T-helper 22 cell (primary cell): ENCODE results near the gene PHACTR1.

Experiments used
- DNase-seq: peaks from one replicate; pipeline ENCODE4 v3.0.0-alpha.2; 2020; ENCODE audit warnings: low read depth

The PHACTR1 gene

GRCh38 chr6:13195803-13196202, 479.2 kb downstream of the PHACTR1 start:
- no peak for DNase-seq

GRCh38 chr6:13198168-13198567, 481.6 kb downstream of the PHACTR1 start:
- no peak for DNase-seq

- DNase-seq, result no peak
Measured at GRCh38 chr6:13201336-13201735, 484.8 kb downstream of the PHACTR1 start.

DNA sequence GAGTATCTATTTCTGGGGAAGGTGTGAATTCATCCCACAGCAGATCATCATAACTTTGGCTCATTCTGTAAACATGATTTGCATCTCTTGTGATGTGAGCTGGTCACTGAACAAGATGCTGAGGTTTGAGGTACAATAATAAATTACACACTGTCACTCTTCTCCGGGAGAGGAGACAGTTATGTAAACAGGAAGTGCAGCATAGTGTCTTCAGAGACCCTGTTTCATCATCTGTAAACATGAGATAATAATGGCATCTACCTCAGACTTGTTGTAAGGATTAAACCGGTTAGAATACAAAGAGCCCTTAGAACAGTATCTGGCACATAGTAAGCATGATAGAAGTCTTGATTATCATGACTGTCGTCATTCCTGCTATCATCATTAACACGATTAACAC, 486.6 kb downstream of the PHACTR1 start:
- DNase-seq, result no peak

- no peak for DNase-seq
Measured at GRCh38 chr6:13205106-13205505, 488.5 kb downstream of the PHACTR1 start.

DNA sequence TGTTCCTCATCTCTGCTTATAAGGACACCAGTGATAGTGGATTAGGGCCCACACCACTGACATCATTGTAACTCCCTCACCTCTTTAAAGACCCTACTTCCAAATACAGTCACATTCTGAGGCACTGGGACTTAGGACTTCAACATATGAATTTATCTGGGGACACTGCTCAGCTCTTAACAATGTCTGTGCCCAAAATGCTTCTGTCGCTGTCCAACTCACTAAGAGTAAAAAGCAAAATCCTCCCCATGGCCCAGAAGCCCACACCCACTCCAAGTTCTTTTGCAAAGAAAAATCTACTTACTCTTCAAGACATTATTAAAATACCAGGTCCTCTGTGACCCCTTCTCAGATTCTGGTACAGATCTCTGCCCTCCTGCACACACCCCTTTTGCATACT, 495.5 kb downstream of the PHACTR1 start:
- DNase-seq, result no peak

DNA sequence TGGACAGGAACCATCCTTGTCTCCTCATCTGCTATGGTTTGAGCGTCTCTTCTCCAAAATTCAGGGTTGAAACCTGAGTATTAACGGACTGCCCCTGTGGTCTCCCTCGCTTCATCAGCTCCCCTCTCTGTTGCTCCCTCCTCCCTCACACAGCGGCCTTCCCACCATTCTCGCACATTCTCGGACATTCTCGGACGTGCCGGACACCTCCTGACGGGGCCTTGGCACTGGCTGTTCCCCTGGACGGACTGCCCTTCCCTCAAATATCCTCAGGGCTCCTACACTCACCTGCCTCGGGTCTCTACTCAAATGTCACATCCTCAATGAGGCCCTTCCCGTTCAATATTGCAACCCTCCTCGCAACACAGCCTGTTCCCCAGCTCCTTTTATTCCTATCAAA, 496.0 kb downstream of the PHACTR1 start:
- DNase-seq, result no peak

GRCh38 chr6:13215390-13215789, 498.8 kb downstream of the PHACTR1 start:
- DNase-seq, result no peak

DNA sequence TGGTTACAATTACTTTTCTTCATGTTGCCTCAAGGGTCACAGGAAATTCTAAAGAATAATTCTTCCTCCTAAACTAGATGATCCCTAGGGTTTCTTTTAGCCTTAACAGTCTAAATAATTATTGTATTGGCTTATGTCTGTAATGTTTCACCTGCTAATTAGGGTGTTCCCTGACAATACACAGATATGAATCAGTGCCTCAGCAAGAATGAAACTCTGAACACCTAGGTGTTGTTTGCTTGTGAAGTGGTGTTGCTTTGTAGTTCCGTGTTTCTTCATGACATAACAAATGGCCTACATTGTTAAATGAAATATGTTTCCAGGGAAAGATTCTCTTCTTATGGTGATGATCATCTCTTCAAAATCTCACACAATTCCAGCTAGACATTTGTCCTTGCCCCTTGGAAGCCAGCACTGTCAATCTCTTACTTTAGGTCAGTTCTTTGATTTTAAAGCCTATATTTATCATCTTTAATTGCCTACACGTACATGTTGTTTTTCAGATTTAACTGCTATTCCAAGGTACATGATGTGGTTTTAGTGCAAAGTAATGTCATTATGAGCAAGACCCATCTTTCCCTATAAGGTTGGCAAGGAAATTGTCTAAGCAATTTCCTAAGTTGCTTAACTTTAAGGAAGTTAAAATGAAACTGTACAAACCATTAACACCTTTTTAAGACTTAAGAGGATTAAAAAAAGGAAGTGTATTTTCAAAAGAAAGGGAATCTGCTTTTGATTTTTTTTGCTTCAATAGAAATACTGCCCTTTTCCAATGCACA, 499.9 kb downstream of the PHACTR1 start:
- DNase-seq, result no peak

GRCh38 chr6:13217206-13217905, 500.8 kb downstream of the PHACTR1 start:
- no peak for DNase-seq

GRCh38 chr6:13220266-13220665, 503.7 kb downstream of the PHACTR1 start:
- no peak for DNase-seq

GRCh38 chr6:13222048-13222447, 505.5 kb downstream of the PHACTR1 start:
- DNase-seq, result no peak

- no peak for DNase-seq
Measured at GRCh38 chr6:13226071-13226470, 509.5 kb downstream of the PHACTR1 start.

DNA sequence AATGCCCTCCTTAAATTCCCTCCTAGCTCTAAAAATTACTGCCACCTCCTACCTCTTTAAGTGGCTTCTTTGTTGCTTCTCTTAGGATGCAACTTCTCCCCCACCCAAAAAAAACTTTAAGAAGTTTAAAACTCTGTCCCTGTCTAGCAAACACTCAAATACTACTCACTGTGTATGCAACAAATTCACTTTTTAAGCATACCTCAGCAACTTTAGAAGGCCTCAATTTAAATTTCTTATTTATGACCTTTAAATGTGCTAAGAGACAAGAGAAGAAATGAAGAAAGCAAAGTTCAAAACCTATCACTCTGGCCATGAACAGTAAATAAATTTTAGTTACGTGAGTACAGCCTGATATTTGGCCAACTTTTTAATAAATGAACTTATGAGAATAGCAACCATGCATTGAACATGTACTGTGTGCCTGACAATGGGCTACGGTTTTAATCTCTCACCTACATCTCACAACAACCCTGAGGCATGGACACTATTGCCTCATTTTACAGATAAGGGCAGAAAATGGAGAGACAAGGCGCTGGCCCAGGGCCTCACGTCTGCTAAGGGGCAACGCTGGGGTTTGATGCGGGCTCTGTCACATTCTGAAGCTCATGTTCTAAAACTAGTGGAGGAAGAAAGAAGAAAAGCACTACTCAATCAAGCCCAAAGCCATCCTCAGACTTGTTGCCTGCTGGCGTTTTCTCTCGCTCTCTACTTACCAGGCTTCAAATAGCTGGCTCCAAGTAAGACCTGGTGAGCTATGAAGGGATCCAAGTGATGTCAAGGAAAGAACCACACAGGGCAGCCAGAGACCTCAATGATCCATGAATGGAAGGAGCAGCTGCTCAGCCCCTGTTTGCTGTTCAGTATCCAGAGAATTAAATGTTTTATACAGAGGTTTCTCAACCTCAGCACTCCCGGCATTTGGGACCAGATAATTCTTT, 512.0 kb downstream of the PHACTR1 start:
- DNase-seq, result no peak

DNA sequence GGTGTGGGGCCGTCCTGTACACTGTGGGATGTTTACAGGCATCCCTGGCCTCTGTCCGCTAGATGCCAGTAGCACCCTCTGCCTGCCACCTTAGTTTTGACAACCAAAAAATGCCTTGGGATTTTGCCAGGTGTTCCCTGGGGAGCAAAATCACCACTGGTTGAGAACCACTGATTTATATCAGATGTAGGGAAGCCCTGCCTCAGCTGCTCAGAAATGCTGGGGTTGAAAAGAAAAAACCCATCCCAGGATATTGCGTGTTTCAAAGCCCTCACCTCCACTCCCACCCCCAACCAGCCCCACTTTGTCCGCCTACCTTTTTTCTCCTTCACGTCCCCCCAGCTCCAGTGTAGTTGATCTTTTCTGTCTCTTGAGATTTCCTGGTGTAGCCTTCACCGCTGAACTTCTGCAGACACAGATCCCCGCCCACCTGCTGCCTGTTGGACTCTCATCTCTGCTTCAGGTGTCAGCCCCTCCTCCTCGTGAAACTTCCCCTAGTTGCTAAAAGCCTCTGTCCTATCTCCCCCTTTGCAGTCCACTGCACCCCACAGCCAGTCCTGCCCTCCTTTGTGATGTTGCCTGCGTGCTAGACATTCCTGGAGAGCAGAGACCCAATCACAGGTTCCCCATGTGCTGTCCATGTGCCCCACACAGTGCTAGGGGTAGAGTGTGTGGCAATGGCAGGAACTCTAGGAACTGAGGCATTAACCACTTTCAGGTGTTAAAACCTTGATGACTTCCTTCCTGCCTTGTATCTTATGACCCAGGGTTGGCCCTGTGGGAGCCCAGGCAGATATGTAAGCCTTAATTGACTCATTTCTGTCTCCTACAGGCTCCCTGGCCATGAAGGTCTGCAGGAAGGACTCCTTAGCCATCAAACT, 512.9 kb downstream of the PHACTR1 start:
- no peak for DNase-seq

DNA sequence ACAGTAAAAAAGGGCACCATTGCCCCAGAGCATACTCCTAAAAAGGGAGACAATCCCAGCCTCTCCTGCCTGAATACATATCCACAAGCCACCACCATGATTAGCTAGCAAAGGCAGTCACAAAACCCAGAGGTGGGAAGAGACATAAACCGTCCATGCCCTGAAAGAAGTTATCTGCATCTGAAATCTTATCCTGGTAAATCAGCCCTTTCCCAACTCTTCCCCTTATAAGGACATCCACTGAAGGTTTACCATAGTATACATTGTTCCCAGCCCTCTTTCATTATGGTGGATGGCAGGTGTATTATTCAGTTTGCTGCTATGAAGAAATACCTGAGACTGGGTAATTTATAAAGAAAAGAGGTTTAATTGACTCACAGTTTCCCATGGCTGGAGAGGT, 516.5 kb downstream of the PHACTR1 start:
- DNase-seq, result no peak

GRCh38 chr6:13234130-13234529, 517.6 kb downstream of the PHACTR1 start:
- no peak for DNase-seq

GRCh38 chr6:13235339-13235738, 518.8 kb downstream of the PHACTR1 start:
- no peak for DNase-seq

GRCh38 chr6:13237318-13237717, 520.8 kb downstream of the PHACTR1 start:
- no peak for DNase-seq

DNA sequence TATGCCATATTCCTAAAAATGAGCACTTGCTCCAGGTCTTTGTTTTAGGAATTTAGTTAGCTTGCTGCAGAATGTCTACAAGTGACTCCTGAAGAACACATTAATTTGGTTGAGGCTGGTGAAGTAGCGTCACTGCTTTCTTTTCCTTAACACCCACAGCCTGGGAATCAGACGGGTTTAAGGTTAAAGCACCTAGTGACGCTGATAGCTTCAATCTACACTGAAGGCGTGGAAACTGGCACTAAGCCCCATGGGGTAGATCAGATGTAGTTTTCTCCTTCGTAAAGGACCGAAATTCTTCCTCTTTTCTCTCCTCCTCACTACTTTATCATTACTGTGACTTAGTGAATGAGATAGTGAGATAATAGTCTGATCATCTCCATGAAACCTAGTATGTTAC, 521.5 kb downstream of the PHACTR1 start:
- DNase-seq, result no peak

DNA sequence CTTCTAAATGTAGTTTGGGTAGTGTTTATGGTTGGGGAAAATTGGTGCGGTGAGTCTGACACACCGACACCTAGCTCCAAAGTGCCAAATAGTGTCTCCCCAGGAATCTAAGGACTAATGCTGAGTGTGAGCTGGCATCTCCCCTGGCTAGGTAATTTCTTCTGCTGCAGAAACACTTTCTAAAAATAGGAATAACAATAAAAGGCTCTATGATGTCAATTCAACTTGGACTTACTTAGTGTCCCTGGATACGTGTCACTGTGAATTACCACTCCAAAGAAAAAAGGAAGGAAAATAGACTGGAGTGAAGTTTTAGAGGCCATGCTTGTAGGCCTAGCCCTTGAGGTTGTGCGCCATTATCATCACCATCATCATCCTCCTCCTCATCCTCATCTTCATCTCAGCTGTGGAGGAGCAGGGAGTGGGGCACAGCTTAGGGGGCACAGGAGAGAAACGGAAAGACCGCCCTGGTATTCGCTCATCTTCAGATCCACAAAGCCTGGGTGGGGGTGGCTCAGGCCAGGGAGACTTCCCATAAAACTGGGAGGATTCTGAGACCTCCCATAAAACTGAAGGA, 522.2 kb downstream of the PHACTR1 start:
- DNase-seq, result no peak
